GM21717 (cell line): ENCODE results near the gene LRGUK.
"Not testable (repeated sequence)": the region's sequence is repeated elsewhere in the genome, so short reads cannot be mapped to it uniquely, and the experiment has no call there.

Experiments
- ATAC-seq: cut with Tn5 transposase; IDR thresholded peaks from one replicate; pipeline ENCODE4 v1.9.1; 2021; ENCODE audit warnings: mild to moderate bottlenecking, moderate library complexity; ENCODE audit not compliant: unreplicated experiment

The LRGUK gene, protein sequence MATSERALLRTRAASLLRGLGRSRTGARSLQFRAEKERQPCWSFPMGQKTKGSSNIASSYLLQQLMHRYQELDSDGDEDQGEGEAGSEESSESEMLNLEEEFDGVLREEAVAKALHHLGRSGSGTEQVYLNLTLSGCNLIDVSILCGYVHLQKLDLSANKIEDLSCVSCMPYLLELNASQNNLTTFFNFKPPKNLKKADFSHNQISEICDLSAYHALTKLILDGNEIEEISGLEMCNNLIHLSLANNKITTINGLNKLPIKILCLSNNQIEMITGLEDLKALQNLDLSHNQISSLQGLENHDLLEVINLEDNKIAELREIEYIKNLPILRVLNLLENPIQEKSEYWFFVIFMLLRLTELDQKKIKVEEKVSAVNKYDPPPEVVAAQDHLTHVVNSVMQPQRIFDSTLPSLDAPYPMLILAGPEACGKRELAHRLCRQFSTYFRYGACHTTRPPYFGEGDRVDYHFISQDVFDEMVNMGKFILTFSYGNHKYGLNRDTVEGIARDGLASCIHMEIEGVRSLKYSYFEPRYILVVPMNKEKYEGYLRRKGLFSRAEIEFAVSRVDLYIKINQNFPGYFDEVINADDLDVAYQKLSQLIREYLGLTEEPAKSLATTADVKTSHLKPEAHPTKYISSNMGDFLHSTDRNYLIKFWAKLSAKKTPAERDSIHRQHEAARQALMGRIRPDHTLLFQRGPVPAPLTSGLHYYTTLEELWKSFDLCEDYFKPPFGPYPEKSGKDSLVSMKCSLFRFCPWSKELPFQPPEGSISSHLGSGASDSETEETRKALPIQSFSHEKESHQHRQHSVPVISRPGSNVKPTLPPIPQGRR

DNA sequence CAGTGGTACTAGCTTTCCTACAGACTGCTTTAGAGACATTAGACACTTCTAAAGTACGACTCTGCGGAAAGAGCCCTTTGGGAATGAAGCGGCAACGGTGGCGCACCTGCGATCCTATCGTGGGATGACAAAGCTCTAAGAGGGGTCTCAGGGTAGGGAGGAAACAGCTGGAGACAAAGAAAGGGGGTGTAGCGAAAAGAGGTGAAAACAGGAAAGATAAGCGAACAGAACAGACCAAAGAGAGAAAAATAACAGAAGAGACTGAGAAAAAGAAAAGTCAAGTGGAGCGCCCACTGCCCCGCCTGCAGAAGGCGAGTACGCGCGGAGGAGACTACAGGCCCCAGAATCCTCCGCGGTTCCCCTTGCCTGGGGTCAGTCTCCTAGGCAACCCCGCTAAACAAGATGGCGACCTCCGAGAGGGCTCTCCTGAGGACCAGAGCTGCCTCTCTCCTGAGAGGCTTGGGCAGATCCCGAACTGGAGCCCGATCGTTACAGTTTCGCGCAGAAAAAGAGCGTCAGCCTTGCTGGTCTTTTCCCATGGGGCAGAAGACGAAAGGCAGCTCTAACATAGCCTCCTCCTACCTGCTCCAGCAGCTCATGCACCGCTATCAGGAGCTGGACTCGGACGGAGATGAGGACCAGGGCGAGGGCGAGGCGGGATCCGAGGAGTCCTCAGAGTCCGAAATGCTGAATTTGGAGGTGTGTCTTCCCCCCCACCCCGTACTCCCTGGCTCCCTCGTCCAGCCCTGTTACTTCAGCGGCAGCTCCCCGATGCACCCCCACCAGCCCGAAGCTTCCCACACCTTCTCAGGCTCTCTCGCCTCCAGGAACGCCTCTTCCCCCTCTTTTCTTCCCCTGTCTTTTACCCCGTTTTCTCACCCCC, at the start of gene LRGUK:
LRGUK (plus strand) TSS at position 375 of the 883 bp plus-strand sequence; CDS start at position 403, 28 bp downstream.
- ATAC-seq = peak; percentile 100

- ATAC-seq = not testable (repeated sequence)
Observed at GRCh38 chr7:134077560-134077959, 49.6 kb upstream of the LRGUK start.

DNA sequence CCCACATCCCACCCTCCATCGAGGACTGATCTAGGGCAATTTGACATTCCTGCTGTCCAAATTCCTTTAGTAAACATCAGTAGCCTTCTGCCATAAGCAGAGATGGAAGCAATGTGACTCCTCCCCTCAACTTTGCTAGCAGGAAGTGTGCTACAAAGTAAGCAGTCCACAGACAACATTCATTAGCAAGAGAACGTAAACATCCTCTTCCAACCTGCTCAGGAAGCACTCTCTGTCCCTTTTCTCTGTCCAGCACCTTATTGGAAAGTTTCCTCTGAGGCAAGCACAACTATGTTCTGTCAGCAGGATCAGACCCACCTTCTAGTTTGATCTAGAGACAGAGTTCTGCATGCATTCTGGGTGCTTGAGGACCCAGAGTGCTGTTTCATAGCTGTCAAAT, 48.1 kb upstream of the LRGUK start:
- no peak for ATAC-seq

DNA sequence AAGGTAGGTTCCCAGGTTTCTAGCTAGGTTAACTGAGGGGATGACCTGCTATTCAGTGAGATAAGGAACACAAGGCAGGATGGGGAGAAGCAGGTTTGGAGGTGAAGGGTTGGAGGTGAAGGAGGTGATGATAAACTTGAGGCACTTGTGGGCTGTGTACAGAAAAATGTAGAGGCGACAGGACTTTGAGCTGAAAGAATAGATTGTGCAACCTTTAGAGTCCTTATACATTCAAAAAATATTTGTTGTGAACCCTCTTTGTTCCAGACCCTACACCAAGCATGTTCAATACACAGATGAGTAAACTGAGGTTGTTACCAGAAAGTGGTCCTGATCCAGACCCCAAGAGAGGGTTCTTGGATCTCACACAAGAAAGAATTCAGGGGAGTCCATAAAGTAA, 45.4 kb upstream of the LRGUK start:
- no peak for ATAC-seq

- no peak for ATAC-seq
Observed at GRCh38 chr7:134083766-134084487, 43.2 kb upstream of the LRGUK start.

GRCh38 chr7:134084488-134085144, 42.5 kb upstream of the LRGUK start:
- peak; percentile 73 for ATAC-seq

GRCh38 chr7:134085311-134085710, 41.8 kb upstream of the LRGUK start:
- no peak for ATAC-seq

DNA sequence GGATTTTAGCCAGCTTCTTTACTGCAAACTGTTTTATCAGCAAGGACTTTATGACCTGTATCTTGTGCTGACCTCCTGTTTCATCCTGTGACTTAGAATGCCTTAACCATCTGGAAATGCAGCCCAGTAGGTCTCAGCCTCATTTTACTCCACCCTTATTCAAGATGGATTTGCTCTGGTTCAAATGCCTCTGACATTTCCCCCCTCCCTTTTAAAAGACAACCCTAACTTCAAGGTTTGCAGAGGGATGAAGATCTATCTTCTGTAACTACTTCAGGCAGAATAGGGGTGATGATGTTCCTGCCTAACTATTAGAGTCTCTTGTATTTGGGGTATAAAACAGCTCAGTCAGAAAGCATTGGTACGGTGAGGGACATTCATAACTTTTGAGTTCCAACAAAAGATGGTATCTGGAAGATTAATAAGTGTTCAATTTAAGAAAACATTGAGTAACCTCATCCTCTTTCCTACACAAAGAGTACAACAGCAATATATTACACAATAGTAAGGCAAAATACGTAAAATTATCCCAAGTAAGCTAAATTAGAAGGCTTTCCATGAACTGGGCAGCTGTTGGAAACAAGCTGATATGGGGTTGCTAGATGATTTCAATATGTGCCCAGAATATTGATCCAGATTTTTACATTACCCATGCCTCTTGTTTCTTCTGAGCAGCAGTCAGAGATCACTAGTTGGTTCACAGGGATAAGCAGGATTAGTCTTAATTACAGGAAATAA, 40.0 kb upstream of the LRGUK start:
- ATAC-seq = no peak

DNA sequence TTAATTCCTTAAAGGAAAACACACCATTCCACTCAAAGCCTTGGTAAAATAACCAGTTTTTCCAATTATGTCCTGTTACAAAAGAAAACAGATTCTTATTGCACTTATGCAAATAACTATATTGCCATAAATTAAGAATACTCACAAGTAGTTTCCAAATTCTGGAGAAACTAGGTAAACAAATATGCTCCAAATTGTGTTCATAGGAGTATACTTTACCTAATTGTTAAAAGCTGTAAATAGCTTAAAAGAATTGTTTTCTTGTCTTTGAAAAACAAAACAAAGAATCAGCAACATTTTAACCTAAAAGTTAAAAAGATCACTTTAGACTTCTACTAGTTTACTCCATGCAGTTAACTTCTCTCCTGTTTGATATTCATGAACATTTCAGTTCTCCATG, 38.9 kb upstream of the LRGUK start:
- no peak for ATAC-seq

- no peak for ATAC-seq
Observed at GRCh38 chr7:134089446-134089845, 37.7 kb upstream of the LRGUK start.

DNA sequence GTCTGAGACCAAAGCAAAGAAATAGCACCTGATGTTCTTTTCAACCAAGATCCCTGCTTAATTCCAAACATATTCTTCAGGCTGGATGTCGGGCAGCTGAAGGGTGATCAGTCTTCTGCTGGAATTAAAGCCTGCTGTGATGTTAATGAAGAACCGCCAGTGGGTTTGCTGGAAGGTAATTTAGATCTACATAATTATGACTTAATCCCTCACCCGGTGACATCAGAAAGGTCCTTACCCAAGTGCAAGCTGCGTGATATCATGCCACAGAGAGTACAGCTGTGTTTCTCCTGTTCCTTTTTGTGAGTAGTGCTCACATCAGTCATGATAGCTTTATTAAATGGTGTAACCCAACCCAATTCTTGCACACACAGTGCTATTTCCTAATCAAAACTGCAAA, 29.1 kb upstream of the LRGUK start:
- no peak for ATAC-seq

DNA sequence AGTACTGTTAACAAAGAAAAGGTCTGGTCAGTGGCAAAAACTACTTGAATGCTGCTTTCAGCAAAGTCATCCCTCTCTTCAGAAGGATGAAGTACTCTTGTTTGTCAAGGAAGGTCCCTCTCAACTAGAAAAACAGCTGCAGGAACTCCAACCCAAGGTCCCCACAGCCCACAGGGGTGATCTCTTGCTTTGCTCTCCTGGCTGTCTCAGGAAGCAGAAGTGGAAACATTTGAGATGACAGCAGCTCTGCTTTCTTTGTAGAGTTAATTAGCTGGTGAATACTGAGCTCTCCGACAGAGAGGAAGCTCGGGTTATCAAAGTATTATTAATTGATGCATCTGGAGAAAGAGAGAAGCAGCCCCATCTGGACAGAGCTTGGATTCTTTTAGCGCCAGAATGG, 25.4 kb upstream of the LRGUK start:
- ATAC-seq = no peak

DNA sequence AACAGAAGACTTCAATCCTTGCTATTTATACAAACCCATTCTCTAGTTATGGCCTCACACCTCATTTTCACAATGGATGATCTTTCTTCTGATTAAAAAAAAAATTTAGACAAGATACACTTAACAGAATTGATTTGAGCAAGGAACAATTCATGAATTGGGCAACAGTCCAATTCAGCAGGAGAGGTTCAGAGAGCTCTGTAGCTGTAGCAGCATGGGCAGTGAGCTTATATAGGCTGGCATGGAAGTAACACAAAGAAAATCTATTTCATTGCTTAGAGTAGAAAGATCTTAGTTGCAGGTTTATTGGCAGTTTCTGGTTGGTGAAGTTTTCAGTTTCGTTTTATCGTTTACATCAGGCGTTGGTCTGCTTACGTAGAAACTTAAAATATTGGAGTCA, 23.0 kb upstream of the LRGUK start:
- ATAC-seq = no peak

DNA sequence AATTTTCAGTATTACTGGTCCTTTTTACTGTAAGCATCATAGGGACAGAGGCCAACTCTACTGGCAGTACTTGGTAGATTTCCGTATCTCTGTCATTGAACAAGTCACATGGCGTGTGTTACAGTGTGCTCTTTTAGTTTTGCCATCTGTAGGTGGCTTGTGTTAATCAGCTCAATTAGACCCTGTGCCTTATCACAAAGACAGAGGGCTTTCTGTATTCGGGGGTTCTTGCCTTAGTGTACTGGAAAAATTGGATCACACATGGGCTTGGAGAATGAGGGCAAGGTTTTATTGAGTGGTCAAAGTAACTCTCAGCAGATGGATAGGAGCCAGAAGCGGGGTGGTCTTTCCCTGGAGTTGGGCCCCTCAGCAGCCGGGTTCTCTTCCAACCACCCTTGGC, 21.3 kb upstream of the LRGUK start:
- ATAC-seq = no peak

DNA sequence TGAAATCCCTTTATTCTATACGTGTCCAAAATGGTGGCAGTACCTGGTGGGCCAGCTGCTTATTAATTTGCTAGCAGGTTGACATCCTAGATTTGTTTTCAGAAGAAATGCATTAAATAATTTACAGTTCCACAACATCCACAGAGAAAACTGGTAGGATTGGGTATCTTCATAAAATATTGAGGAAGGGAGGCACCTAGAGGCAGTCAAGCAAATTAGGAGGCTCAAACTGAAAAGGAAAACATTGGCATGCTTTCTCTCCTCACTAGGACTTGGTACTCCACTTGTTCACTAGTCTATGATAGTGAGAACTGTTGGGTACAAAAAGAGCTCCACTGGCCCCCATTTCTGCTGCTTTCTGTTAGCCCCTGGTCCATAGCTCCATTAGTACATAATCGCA, 18.3 kb upstream of the LRGUK start:
- no peak for ATAC-seq

DNA sequence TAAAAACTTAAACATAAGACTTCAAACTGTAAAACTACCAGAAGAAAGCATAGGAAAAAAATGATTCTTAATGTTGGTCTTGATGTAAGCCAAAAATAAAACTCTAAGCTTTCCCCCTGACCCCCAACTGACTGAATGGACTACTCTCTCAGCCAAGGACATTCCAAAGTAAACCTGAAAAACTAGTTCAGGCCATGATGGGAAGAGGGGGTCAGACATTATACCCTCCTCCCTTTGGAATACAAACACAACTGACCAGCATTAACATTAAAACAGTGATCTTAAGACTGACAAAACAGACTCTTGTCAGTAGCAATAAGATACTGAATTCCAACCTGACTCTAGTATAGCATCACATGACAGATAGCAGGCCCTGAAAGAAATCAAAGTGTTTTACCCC, 13.5 kb upstream of the LRGUK start:
- no peak for ATAC-seq

DNA sequence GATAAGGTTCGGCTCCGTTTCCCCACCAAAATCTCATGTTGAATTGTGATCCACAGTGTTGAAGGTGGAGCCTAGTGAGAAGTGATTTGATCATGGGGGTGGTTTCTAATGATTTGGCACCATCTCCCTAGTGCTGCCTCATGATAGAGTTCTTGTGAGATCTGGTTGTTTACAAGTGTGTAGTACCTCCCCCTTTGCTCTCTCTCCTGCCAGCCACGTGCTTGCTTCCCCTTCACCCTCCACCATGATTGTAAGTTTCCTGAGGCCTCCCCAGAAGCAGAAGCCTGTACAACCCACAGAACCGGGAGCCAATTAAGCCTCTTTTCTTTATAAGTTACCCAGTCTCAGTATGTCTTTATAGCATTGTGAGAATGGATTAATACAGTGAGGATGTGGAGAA, 12.1 kb upstream of the LRGUK start:
- ATAC-seq = no peak

DNA sequence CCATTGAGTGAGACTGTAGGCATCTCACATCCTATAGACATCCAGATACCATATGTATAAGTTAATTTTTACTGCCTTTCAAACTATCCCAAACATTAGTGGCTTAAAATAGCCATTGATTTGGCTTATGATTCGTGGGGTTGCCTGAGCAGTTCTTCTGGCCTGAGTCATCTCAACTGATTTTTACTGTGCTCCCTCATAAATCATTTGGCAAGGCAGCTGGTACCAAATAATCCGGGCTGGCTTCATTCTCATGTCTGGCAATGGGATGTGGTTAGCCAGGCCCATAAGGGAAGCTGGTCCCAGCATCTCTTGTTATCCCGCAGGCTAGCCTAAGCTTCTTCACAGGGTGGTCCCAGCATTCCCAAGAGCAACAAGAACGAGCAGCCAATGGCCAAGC, 6.7 kb upstream of the LRGUK start:
- ATAC-seq = no peak

DNA sequence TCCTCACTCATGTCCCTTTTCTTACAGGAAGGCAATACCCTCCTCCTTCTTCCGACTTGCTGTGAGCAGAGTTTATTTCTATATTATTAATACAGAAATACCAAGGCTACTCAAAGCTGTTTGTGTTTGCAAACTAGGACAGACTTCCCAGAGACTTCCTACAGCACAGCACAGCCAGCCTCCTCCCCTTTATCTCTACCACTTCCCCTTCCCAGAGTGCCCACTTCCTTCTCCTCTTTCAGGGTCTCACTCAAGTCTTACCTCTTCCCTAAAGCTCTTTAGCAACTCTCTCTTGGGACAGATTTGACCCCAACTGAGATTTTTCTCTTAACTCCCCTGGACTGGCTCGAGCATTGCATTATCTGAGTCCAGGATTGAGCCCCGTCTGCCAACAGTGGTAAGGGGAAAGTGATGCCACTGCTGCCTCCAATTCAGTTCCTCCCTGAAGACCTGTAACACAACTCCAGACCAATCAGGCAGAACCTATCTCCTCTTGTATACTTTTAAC, 5.5 kb upstream of the LRGUK start:
- no peak for ATAC-seq
